H1 (cell line): ENCODE results near the gene PINK1. TPM values are rescaled to one million over a fixed set of nuclear protein-coding genes. Genes with fewer than 3 reads are reported as not detected.

ENCODE experiments used
- CTCF ChIA-PET: fragments of 300-600 bp; sonication (Branson Sonifier 250); formaldehyde crosslinking; loops from one replicate; lab custom pipeline; 2021; ENCODE audit not compliant: partially characterized antibody; lab: Charles Lee
- POLR2A ChIA-PET: fragments of 300-600 bp; sonication (Branson Sonifier 250); formaldehyde crosslinking; loops from one replicate; lab custom pipeline; 2021; ENCODE audit warnings: inconsistent platforms; ENCODE audit not compliant: partially characterized antibody; lab: Charles Lee
- DNase-seq, 2 experiments: peaks; one replicate each; pipeline versions ENCODE4 v3.0.0 to v3.0.0-alpha.2; 2010 to 2022; ENCODE audit warnings: low spot score in 2 of 2, low read depth in 1 of 2, mixed read lengths in 1 of 2
- FAIRE-seq: peaks from 2 replicates; lab custom pipeline; 2011; peaks lifted over from hg19 to GRCh38; lab: Jason Lieb, UNC
- H2AFZ ChIP-seq: 2 replicates; pipeline ENCODE4 v1.8.1; 2012; ENCODE audit warnings: low read length, inconsistent platforms
- H2AK5ac ChIP-seq: 2 replicates; pipeline ENCODE4 v1.6.1; 2013; ENCODE audit warnings: low read depth, low read length
- H2BK120ac ChIP-seq: replicated peaks from 2 replicates; pipeline ENCODE3; 2013; ENCODE audit warnings: low read depth, low read length, inconsistent platforms
- H2BK12ac ChIP-seq: 2 replicates; pipeline ENCODE4 v1.6.1; 2013; ENCODE audit warnings: low read depth, low read length
- H2BK15ac ChIP-seq: 2 replicates; pipeline ENCODE4 v1.6.1; 2013; ENCODE audit warnings: low read length
- H2BK20ac ChIP-seq: 2 replicates; pipeline ENCODE4 v1.6.1; 2013; ENCODE audit warnings: low read length
- H2BK5ac ChIP-seq: 2 replicates; pipeline ENCODE4 v1.6.1; 2013; ENCODE audit warnings: low read depth, low read length
- H3K14ac ChIP-seq: 2 replicates; pipeline ENCODE4 v1.6.1; 2013; ENCODE audit warnings: inconsistent platforms; ENCODE audit not compliant: insufficient read length
- H3K18ac ChIP-seq: 2 replicates; pipeline ENCODE4 v1.6.1; 2013; ENCODE audit warnings: low read length; ENCODE audit errors: extremely low read depth
- H3K23ac ChIP-seq: 2 replicates; pipeline ENCODE4 v1.6.1; 2013; ENCODE audit warnings: inconsistent platforms; ENCODE audit not compliant: insufficient read length
- H3K23me2 ChIP-seq: 2 replicates; pipeline ENCODE4 v1.6.1; 2013; ENCODE audit warnings: low read depth, low read length
- H3K27ac ChIP-seq: 2 replicates; pipeline ENCODE4 v1.6.1; 2011; ENCODE audit warnings: low read depth, low read length, inconsistent platforms
- H3K27me3 ChIP-seq, 4 experiments: replicated peaks in 1 of 4; 1 replicate in 1 of 4; 2 replicates in 3 of 4; pipeline versions ENCODE4 v1.6.1 to v1.8.1; 2011 to 2013; ENCODE audit warnings: low read length in 3 of 4, mild to moderate bottlenecking in 3 of 4, inconsistent platforms in 2 of 4, mixed read lengths in 2 of 4, moderate library complexity in 1 of 4; ENCODE audit not compliant: control insufficient read depth in 3 of 4, insufficient read depth in 3 of 4; ENCODE audit errors: extremely low read depth in 1 of 4
- H3K36me3 ChIP-seq, 4 experiments: 2 replicates each; pipeline versions ENCODE4 v1.6.1 to v1.8.1; 2011 to 2013; ENCODE audit warnings: mild to moderate bottlenecking in 4 of 4, low read length in 3 of 4, moderate library complexity in 2 of 4, control low read depth in 1 of 4, inconsistent platforms in 1 of 4; ENCODE audit not compliant: insufficient read depth in 4 of 4, control insufficient read depth in 2 of 4
- H3K4ac ChIP-seq: replicated peaks from 2 replicates; pipeline ENCODE3; 2013; ENCODE audit warnings: low read length, low read depth, mixed read lengths, inconsistent platforms; ENCODE audit not compliant: insufficient read length
- H3K4me1 ChIP-seq, 4 experiments: replicated peaks in 1 of 4; 1 replicate in 1 of 4; 2 replicates in 3 of 4; pipeline versions ENCODE4 v1.6.1 to v1.8.1; 2011 to 2013; ENCODE audit warnings: low read length in 3 of 4, inconsistent platforms in 2 of 4, mixed read lengths in 1 of 4; ENCODE audit not compliant: insufficient read depth in 4 of 4, control insufficient read depth in 3 of 4
- H3K4me2 ChIP-seq, 2 experiments: 2 replicates each; pipeline versions ENCODE4 v1.6.1 to v1.8.1; 2011 to 2013; ENCODE audit warnings: low read depth in 2 of 2, low read length in 2 of 2, control low read depth in 1 of 2, inconsistent platforms in 1 of 2, mild to moderate bottlenecking in 1 of 2; ENCODE audit not compliant: insufficient read depth in 1 of 2
- H3K4me3 ChIP-seq, 4 experiments: fragments of 200-600, 300-600 bp in 1 of 4; sonication (generic), shearing (Covaris generic), sonication (Bioruptor Twin) in 1 of 4; 2 replicates each; pipeline versions ENCODE4 v1.5.1 to v1.8.1; 2011 to 2016; ENCODE audit warnings: low read length in 4 of 4, low read depth in 3 of 4, control low read depth in 2 of 4, inconsistent platforms in 2 of 4, mild to moderate bottlenecking in 2 of 4, mixed read lengths in 1 of 4, moderate library complexity in 1 of 4; ENCODE audit not compliant: insufficient read depth in 2 of 4; ENCODE audit errors: extremely low read depth in 1 of 4
- H3K56ac ChIP-seq: replicated peaks from 2 replicates; pipeline ENCODE3; 2013; ENCODE audit warnings: low read depth, mild to moderate bottlenecking, mixed read lengths, low read length, inconsistent platforms; ENCODE audit not compliant: insufficient read length
- H3K79me1 ChIP-seq: 2 replicates; pipeline ENCODE4 v1.6.1; 2013; ENCODE audit warnings: low read depth, low read length, control low read depth
- H3K79me2 ChIP-seq, 2 experiments: 2 replicates each; pipeline versions ENCODE4 v1.6.1 to v1.8.1; 2012 to 2013; ENCODE audit warnings: low read length in 2 of 2, mild to moderate bottlenecking in 2 of 2, inconsistent platforms in 1 of 2; ENCODE audit not compliant: insufficient read depth in 2 of 2, control insufficient read depth in 1 of 2
- H3K9ac ChIP-seq, 4 experiments: replicated peaks in 1 of 4; 1 replicate in 1 of 4; 2 replicates in 3 of 4; pipeline versions ENCODE4 v1.6.1 to v1.8.1; 2011 to 2013; ENCODE audit warnings: low read depth in 3 of 4, low read length in 3 of 4, control low read depth in 2 of 4, mild to moderate bottlenecking in 2 of 4, moderate library complexity in 2 of 4, inconsistent platforms in 1 of 4; ENCODE audit errors: extremely low read depth in 1 of 4
- H3K9me3 ChIP-seq, 2 experiments: 2 replicates each; pipeline versions ENCODE4 v1.6.1 to v1.8.1; 2012 to 2013; ENCODE audit warnings: mild to moderate bottlenecking in 2 of 2, moderate library complexity in 2 of 2, control low read depth in 1 of 2, inconsistent platforms in 1 of 2, low read depth in 1 of 2, low read length in 1 of 2, mixed read lengths in 1 of 2; ENCODE audit not compliant: insufficient read depth in 2 of 2
- H4K20me1 ChIP-seq, 2 experiments: replicated peaks in 1 of 2; 2 replicates each; pipeline versions ENCODE3 to v1.8.1; 2011 to 2013; ENCODE audit warnings: inconsistent platforms in 2 of 2, low read length in 2 of 2, mild to moderate bottlenecking in 1 of 2; ENCODE audit not compliant: insufficient read depth in 2 of 2, control insufficient read depth in 1 of 2
- H4K5ac ChIP-seq: 2 replicates; pipeline ENCODE4 v1.6.1; 2013; ENCODE audit warnings: low read length, low read depth, mixed read lengths, inconsistent platforms; ENCODE audit not compliant: insufficient read length
- H4K8ac ChIP-seq: 2 replicates; pipeline ENCODE4 v1.8.0; 2013; ENCODE audit warnings: mild to moderate bottlenecking, moderate library complexity, low read length, inconsistent platforms; ENCODE audit not compliant: insufficient read depth; ENCODE audit errors: extremely low read depth
- H4K91ac ChIP-seq: replicated peaks from 2 replicates; pipeline ENCODE3; 2013; ENCODE audit warnings: low read length, mixed read lengths, inconsistent platforms; ENCODE audit not compliant: insufficient read length
- CEBPB ChIP-seq: IDR thresholded peaks from 2 replicates; pipeline ENCODE4 v1.6.1; 2012; ENCODE audit warnings: low read depth, low read length
- CHD2 ChIP-seq: IDR thresholded peaks from 2 replicates; pipeline ENCODE4 v1.6.1; 2012; ENCODE audit warnings: low read length, improper control_type of control experiment
- CTBP2 ChIP-seq: IDR thresholded peaks from 2 replicates; pipeline ENCODE4 v1.7.0; 2011; ENCODE audit warnings: borderline replicate concordance, mild to moderate bottlenecking, moderate library complexity, mixed read lengths, low read length; ENCODE audit not compliant: insufficient read depth, insufficient read length
- CTCF ChIP-seq, 3 experiments: IDR thresholded peaks; 1 replicate in 2 of 3; 2 replicates in 1 of 3; pipeline versions ENCODE4 v1.5.1 to v1.6.1; 2011; ENCODE audit warnings: low read length in 3 of 3, mild to moderate bottlenecking in 3 of 3, inconsistent platforms in 2 of 3, low read depth in 1 of 3, moderate library complexity in 1 of 3; ENCODE audit not compliant: insufficient read depth in 1 of 3; ENCODE audit errors: control extremely low read depth in 1 of 3
- GTF2F1 ChIP-seq: IDR thresholded peaks from 2 replicates; pipeline ENCODE4 v1.6.1; 2012; ENCODE audit warnings: low read depth, low read length, improper control_type of control experiment, borderline replicate concordance
- HDAC6 ChIP-seq: IDR thresholded peaks from one replicate; pipeline ENCODE4 v1.7.1; 2012; ENCODE audit warnings: low read depth, mild to moderate bottlenecking, inconsistent platforms, low read length, moderate library complexity
- JUND ChIP-seq: IDR thresholded peaks from 2 replicates; pipeline ENCODE4 v1.6.1; 2011; ENCODE audit warnings: mild to moderate bottlenecking, improper control_type of control experiment, low read length
- POLR2A ChIP-seq, 2 experiments: IDR thresholded peaks; 1 replicate in 1 of 2; 2 replicates in 1 of 2; pipeline ENCODE4 v1.6.1; 2011; ENCODE audit warnings: low read depth in 2 of 2, low read length in 2 of 2, mild to moderate bottlenecking in 2 of 2; ENCODE audit errors: control extremely low read depth in 1 of 2
- RAD21 ChIP-seq, 2 experiments: IDR thresholded peaks in 1 of 2; conservative IDR thresholded peaks in 1 of 2; 2 replicates each; pipeline ENCODE4 v1.6.1; 2011; ENCODE audit warnings: low read depth in 2 of 2, low read length in 2 of 2, improper control_type of control experiment in 1 of 2, inconsistent platforms in 1 of 2, mild to moderate bottlenecking in 1 of 2, moderate library complexity in 1 of 2
- SP1 ChIP-seq: IDR thresholded peaks from 2 replicates; pipeline ENCODE4 v1.6.1; 2011; ENCODE audit warnings: low read depth, low read length
- SRF ChIP-seq: IDR thresholded peaks from 2 replicates; pipeline ENCODE4 v1.6.1; 2011; ENCODE audit warnings: mild to moderate bottlenecking, low read depth, low read length, moderate library complexity
- SUZ12 ChIP-seq: fragments of 200-600 bp; sonication (generic); IDR thresholded peaks from 2 replicates; pipeline ENCODE4 v1.6.1; 2012; ENCODE audit warnings: mild to moderate bottlenecking, inconsistent platforms, low read length, moderate library complexity, mixed read lengths
- WGBS, 2 experiments: shearing (Covaris generic) in 1 of 2; methylation state at CpG; one replicate each; pipeline versions ENCODE4 v1.1.6 to v1.1.7; 2013 to 2015; ENCODE audit warnings: low lambda C conversion rate in 2 of 2, mixed read lengths in 2 of 2, inconsistent platforms in 1 of 2, low coverage in 1 of 2, missing lambda C conversion rate in 1 of 2; ENCODE audit not compliant: insufficient replicate concordance in 2 of 2, insufficient coverage in 1 of 2, insufficient read length in 1 of 2; ENCODE audit errors: extremely low coverage in 1 of 2, missing lambda C conversion rate in 1 of 2; 5-methylcytosine and 5-hydroxymethylcytosine counted together
- polyA plus RNA-seq, 7 experiments: library from polyadenylated mRNA; depleted of rRNA in 3 of 7; stranded (reverse) in 5 of 7; unstranded in 2 of 7; fragments of >200 nt in 5 of 7; fragments of 200-250 nt in 2 of 7; gene quantifications; 1 replicate in 5 of 7; 2 replicates in 1 of 7; 4 replicates in 1 of 7; pipeline versions ENCODE4 v1.2.1 to v1.2.3, GENCODE V29; 2011 to 2013; ENCODE audit warnings: missing spikeins in 2 of 7, mixed read lengths in 2 of 7
- total RNA-seq: library from RNA; stranded (reverse); fragmentation: NEBNext Ultra II Directional; extraction: Animal tissue kit (Norgen Biotek cat#: 25700); gene quantifications from 2 replicates; pipeline ENCODE4 v1.2.1, GENCODE V29; 2021

PINK1 gene
- total and polyA plus RNA-seq, 2 of the 8 experiments (the other 6 are each of a cell fraction or from before 2014, with no cell fraction given) = 16.1 to 19.3 TPM

GRCh38 chr1:20666146-20666545, 32.9 kb downstream of the PINK1 start:
- FAIRE-seq (no peak), DNase-seq (no peak)
- no peaks in the 10 kb centered on the region for H3K27me3 ChIP-seq
- peaks cover 0 to 5% (median 3%) of the 10 kb centered on the region in 4 experiments; a peak in 3 of 7 replicates for H3K4me1 ChIP-seq
- peaks cover 8% of the 10 kb centered on the region for H3K23me2 ChIP-seq
- H2BK20ac ChIP-seq = no peak overlapping the region
- H4K5ac ChIP-seq = no peak overlapping the region
- no peak overlapping the region for H4K8ac ChIP-seq
- H2BK5ac ChIP-seq = no peak overlapping the region
- H2BK120ac ChIP-seq = no peak overlapping the region
- no peak overlapping the region for H2AK5ac ChIP-seq
- H3K56ac ChIP-seq = no peak overlapping the region
- no peak overlapping the region for H3K23ac ChIP-seq
- no peak overlapping the region for H3K27ac ChIP-seq
- no peak overlapping the region for H4K91ac ChIP-seq
- H4K20me1 ChIP-seq = no peaks in the 10 kb centered on the region
- no peaks in the 10 kb centered on the region for H3K79me1 ChIP-seq
- H2BK15ac ChIP-seq = no peak overlapping the region
- H3K4ac ChIP-seq = no peak overlapping the region
- ChIA-PET POLR2A (interaction anchor here (1.4 to 1.5 kb wide), 2 partner anchors 14 to 16 kb away, joined by 3 to 4 read pairs; no protein-coding TSS in a partner anchor), CTCF (interaction anchor here (1.0 to 1.8 kb wide), 6 partner anchors 10 to 92 kb away, joined by 3 to 7 read pairs (median 4); no protein-coding TSS in a partner anchor)
- H3K4me3 ChIP-seq = no peak overlapping the region
- no peak overlapping the region for H3K9ac ChIP-seq
- H3K4me2 ChIP-seq = no peak overlapping the region
- H3K9me3 ChIP-seq = no peaks in the 10 kb centered on the region; a peak in 1 of 4 replicates
- no peak overlapping the region for H2AFZ ChIP-seq
- H2BK12ac ChIP-seq = no peak overlapping the region
- no peak overlapping the region for H3K18ac ChIP-seq
- H3K14ac ChIP-seq = no peak overlapping the region
- peaks cover 0 to under 1% of the 10 kb centered on the region in 2 experiments; a peak in 1 of 4 replicates for H3K79me2 ChIP-seq
- no peaks in the 10 kb centered on the region for H3K36me3 ChIP-seq
- WGBS, 2 experiments = 89% methylated on average over 14 of the region's 16 CpGs; no CpG with 5 or more reads in 1 of the 2 experiments
- TF ChIP-seq SUZ12 (no peak), HDAC6 (no peak), SP1 (no peak), CHD2 (no peak), CEBPB (no peak), CTBP2 (no peak), CTCF (IDR thresholded peaks at IDR 0.05; ENCODE audit: control extremely low read depth in 1 of 3, insufficient read depth in 1 of 3, low read depth in 1 of 3, low read length in 3 of 3) (no peak), JUND (no peak), GTF2F1 (no peak), POLR2A (IDR thresholded peaks at IDR 0.05; ENCODE audit: control extremely low read depth in 1 of 2, low read depth in 2 of 2, low read length in 2 of 2) (no peak), SRF (no peak), RAD21 (IDR thresholded peaks at IDR 0.05 in 1 of 2, conservative IDR thresholded peaks at IDR 0.05 in 1 of 2; ENCODE audit: low read depth in 2 of 2, low read length in 2 of 2) (no peak)
